Activated CD8-positive, alpha-beta memory T cell treated with anti-CD3 and anti-CD28 coated beads for 36 hours (primary cell): Measurements from ENCODE around the gene PAX5. TPM values are rescaled to one million over a fixed set of nuclear protein-coding genes. Genes with fewer than 3 reads are reported as not detected.

Source experiments
- CTCF ChIA-PET: fragments of 350-600 bp; sonication (Branson Sonifier 250); formaldehyde crosslinking; loops from one replicate; lab custom pipeline; 2021; ENCODE audit warnings: antibody characterized with exemption; lab: Charles Lee
- POLR2A ChIA-PET: fragments of 350-600 bp; sonication (Branson Sonifier 250); formaldehyde crosslinking; loops from one replicate; lab custom pipeline; 2021; ENCODE audit warnings: antibody characterized with exemption; lab: Charles Lee
- total RNA-seq, 2 experiments: library from RNA; stranded (reverse); gene quantifications; one replicate each; pipeline ENCODE4 v1.2.3, GENCODE V29; 2021

PAX5 gene
- total RNA-seq, 2 experiments from 2014 or later, result 0.23 to 0.34 TPM

GRCh38 chr9:37027582-37028419, 6.3 kb downstream of the PAX5 start:
- CTCF ChIA-PET, result interaction anchor here (1.2 kb wide), 1 partner anchor 31 kb away, joined by 3 read pairs; no protein-coding TSS in a partner anchor
- POLR2A ChIA-PET, result no interaction called here

DNA sequence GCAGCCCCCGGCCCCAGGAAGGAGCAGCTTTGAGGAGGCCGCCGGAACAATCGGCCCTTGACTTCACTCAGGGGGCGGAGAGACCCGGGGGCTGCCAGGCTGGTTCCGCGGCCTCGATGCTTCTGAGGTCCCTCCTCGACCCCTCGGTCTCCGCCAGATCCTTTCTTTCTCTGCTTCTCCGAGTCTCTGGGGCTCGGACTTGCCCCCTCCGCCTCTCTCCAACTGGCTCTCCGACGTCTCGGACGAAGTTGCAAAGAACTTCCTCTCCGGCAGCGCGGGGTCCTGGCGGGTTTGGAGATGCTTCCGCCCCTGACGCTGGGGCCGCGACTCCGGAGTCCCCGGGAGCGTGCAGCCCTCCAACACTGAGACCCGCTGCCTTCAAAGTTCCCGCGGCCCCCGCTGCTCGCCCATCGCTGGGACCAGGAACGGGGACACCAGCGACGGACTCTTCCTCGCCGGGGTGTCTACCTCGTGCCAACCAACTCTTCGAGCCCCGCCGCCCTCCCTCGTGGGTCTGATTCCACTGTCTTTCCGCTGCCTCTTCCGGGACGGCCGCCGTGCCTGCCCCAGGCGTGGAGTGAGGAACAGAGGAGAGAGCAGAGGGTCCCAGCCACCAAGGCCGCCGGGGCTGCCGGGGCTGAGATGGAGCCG, 7.0 kb downstream of the PAX5 start:
- POLR2A ChIA-PET, result no interaction called here
- CTCF ChIA-PET, result no interaction called here

DNA sequence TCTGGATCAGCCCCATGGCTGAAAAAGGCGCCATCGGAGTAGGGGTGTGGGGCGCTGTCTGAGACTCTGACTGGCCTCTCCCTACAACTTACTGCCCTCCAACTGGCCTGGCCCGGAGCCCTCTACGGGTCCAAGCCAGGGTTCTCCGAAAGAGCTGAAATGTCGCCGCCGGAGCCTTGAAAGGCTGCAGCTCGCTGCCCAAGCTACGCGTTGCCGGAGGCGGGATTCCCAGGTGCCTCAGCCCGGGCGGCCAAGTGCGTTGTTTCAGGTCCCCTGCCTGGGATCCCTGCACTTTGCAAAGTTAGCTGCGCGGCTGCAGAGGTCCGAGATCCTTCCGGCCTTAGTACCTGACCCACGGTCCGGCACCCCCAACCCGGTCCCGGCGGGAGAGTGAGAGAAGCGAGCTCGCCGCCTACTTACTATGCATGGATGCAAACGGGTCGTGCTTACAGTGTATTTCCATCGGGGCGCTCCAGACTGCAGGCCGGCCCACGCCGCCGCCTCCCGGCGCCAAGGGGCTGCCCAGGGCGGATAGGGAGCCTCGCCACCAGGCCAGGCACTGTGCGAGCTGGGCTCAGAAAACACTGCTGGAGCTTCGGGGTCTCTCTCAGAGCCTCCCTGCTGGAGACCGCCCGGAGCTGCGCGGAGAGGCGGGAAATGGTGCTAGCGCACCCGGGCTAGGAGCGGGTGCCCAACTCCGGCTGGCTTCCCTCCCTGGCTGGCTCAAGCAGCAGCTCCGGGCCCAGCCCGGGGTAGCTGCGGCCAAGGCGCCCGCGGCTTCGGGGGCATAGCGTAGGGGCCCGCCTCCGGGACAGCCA, 7.7 kb downstream of the PAX5 start:
- ChIA-PET CTCF (interaction anchor here (0.9 to 1.0 kb wide), 3 partner anchors 9 to 30 kb away, joined by 3 to 4 read pairs (median 3); no protein-coding TSS in a partner anchor), POLR2A (no interaction called here)

- ChIA-PET POLR2A (no interaction called here), CTCF (interaction anchor here (0.9 to 1.0 kb wide), 4 partner anchors 9 to 30 kb away, joined by 3 to 4 read pairs (median 3); no protein-coding TSS in a partner anchor)
These were observed 8.3 kb downstream of the PAX5 start for GRCh38 chr9:37025823-37026112.

DNA sequence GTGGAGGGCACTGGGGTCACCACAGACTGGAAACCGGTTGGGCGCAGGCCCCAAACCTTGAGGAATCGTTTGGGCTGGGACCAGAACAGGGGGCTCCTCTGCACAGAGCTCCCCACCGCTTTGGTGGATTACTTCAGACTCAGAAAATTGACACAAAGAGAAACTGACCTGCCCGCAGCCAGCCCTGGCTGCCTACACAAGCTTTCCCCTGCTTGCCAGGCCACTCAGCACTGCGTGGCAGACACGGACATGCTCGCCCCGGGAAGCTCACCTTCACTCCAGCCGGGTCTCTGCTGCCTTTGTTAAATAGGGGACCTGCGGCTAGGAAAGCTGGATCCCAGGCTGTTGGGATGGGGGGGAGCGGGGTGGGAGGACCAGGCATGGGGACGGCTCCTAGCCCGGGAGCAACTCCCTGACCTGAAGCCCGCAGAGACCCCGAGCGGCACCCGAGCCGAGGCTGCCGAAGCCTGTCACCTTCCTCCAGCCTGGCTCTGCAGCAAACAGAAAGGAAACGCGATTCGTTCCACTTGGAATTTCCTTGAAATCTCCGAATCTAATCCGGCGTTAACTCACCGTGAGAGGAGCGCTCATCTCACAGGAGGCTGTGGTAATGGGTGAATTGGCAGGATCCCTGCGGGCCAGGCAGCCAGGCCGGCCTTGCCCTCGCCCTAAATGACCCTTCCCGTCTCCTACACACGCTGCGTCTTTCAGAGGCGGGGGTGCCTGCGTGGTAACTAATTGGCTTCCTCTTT, 8.8 kb downstream of the PAX5 start:
- POLR2A ChIA-PET, result no interaction called here
- CTCF ChIA-PET, result interaction anchor here (0.9 to 1.0 kb wide), 3 partner anchors 10 to 29 kb away, joined by 3 to 4 read pairs (median 3); no protein-coding TSS in a partner anchor

DNA sequence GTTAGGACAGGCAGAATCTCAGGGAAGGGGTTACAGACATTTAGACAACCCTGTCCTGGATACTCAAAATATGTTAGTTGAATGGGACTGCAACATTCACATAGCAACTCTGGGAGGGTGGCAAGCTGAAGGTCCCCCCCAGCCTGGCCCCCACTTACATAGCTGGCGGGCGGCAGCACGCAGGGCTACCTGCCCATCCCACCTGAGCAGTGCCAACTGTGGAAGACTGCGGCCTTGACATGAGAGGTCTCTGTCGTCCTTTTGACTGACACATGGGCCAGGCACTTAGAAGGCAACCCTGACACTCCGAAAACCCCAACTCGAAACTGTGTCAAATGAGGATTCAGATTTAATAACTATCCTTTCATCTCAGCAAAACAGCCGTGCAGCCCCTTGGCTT, 16.5 kb downstream of the PAX5 start:
- ChIA-PET CTCF (no interaction called here), POLR2A (no interaction called here)

DNA sequence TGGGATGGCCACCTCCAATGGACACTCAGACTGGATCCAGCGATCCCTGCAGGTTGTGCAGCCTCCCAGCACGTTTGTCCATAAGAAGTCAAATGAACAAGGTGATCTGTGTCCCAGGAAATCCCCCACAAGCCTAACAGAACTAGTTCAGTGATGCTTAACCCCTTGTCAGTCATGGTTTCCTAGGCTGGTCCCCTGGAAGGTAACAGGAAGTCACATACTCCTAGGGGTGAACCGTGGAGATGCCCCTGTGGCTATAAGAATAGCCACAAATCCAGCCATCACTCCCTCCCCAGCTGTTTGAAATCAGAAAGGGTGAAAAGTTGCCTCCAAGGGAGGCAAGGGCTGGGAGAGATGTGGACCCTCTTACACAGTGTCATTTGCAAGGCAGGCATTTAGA, 22.5 kb downstream of the PAX5 start:
- POLR2A ChIA-PET, result no interaction called here

GRCh38 chr9:37010976-37011375, 23.1 kb downstream of the PAX5 start:
- ChIA-PET POLR2A (interaction anchor here (0.6 kb wide), 1 partner anchor 47 kb away, joined by 10 read pairs; no protein-coding TSS in a partner anchor), CTCF (interaction anchor here (1.2 kb wide), 1 partner anchor 15 kb away, joined by 4 read pairs; no protein-coding TSS in a partner anchor)

More for the DNA sequence above, 22.5 kb downstream of the PAX5 start:
- CTCF ChIA-PET, result interaction anchor here (1.2 kb wide), 1 partner anchor 15 kb away, joined by 4 read pairs; no protein-coding TSS in a partner anchor

- CTCF ChIA-PET, result no interaction called here
- POLR2A ChIA-PET, result no interaction called here
These were observed 23.9 kb downstream of the PAX5 start for GRCh38 chr9:37010180-37010579.

GRCh38 chr9:37007295-37007694, 26.8 kb downstream of the PAX5 start:
- CTCF ChIA-PET, result interaction anchor here (1.6 kb wide), 1 partner anchor 16 kb away, joined by 4 read pairs; no protein-coding TSS in a partner anchor
- POLR2A ChIA-PET, result no interaction called here

- ChIA-PET POLR2A (no interaction called here), CTCF (interaction anchor here (1.6 kb wide), 1 partner anchor 14 kb away, joined by 4 read pairs; no protein-coding TSS in a partner anchor)
These were observed 28.4 kb downstream of the PAX5 start for GRCh38 chr9:37005517-37006140.

DNA sequence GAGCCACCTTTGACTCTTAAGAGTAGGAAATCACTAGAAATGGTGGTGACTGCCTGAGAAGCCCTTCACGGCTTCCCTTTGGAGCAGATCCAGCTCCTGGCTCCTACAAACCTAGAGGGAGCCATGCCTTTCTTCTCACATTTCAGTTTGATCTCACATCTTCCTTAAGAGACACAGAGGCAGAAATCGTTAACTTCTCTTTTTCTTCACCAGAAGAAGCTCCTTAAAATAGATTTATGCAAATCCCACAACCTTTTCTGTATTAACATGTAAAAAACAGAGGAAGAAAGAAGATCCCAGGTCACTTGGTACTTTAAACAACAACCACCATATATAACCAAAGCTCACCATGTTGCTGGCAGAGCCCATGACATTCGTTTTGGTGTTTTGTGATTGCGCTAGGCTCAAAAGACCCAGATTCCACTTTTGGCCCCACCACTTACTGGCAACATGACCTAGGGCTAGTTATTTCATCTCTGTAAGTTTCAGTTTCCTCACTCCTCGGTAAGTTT, 29.6 kb downstream of the PAX5 start:
- POLR2A ChIA-PET, result no interaction called here
- CTCF ChIA-PET, result no interaction called here

GRCh38 chr9:37002413-37003217, 31.5 kb downstream of the PAX5 start:
- ChIA-PET CTCF (no interaction called here), POLR2A (no interaction called here)

- POLR2A ChIA-PET, result no interaction called here
- CTCF ChIA-PET, result interaction anchor here (0.8 kb wide), 1 partner anchor 78 kb away, joined by 3 read pairs; no protein-coding TSS in a partner anchor
These were observed 32.0 kb downstream of the PAX5 start for GRCh38 chr9:37002036-37002412.

GRCh38 chr9:37001459-37001858, 32.6 kb downstream of the PAX5 start:
- ChIA-PET CTCF (interaction anchor here (0.7 to 0.8 kb wide), 2 partner anchors 51 to 79 kb away, joined by 3 read pairs; no protein-coding TSS in a partner anchor), POLR2A (interaction anchor here (0.6 kb wide), 1 partner anchor 138 kb away, joined by 3 read pairs; no protein-coding TSS in a partner anchor)

DNA sequence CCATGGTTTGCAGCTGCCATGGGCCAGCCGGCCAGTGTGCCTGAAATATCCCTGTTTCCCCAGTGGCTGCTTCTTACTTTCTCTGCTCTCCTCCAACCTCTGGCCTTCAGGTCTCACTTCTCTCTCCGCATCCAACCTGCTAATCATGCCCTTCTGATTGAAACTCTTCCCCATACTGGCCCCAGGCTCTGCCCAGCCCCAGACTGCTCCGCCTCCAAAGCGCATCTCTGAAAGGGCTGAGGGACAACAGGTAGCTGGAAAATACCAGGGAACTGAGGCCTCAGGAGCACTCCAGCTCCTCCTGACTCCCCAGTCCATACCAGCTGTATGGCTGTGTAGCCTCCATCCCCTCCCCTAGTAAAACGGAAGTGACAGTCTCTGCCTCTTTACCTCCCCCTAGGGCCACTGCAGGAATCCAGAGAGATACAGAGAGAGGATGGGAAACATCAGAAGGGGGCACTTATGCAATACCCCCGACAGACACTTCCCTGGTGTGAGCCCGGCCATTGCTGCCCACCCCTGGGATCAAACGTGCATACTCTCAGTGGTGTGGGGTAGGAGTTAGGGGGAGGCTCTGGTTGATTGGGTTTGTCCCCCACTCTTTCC, 34.2 kb downstream of the PAX5 start:
- POLR2A ChIA-PET, result no interaction called here
- CTCF ChIA-PET, result no interaction called here

GRCh38 chr9:36997414-36997813, 36.7 kb downstream of the PAX5 start:
- CTCF ChIA-PET, result interaction anchor here (1.1 to 2.2 kb wide), 2 partner anchors 124 kb away, joined by 3 to 18 read pairs; no protein-coding TSS in a partner anchor

More at GRCh38 chr9:36997414-36997813, 36.7 kb downstream of the PAX5 start:
- POLR2A ChIA-PET, result no interaction called here
